A673 (cell line): Measurements from ENCODE around the gene UNC45B.

Source experiments
- CTCF ChIP-seq: fragments of 300-800, 200-600 bp; sonication (generic); conservative IDR thresholded peaks from 2 replicates; pipeline ENCODE4 v1.5.1; 2017; ENCODE audit warnings: low read depth, mild to moderate bottlenecking, antibody characterized with exemption, low read length, moderate library complexity, mixed read lengths
- EZH2 ChIP-seq: fragments of 200-600 bp; sonication (generic); IDR thresholded peaks from 2 replicates; pipeline ENCODE4 v1.6.1; 2017; ENCODE audit warnings: borderline replicate concordance, low read depth, mild to moderate bottlenecking, mixed read lengths, antibody characterized with exemption, low read length; ENCODE audit not compliant: poor library complexity, severe bottlenecking

GRCh38 chr17:35103271-35103670 is 44.3 kb upstream of the UNC45B start:
- TF ChIP-seq CTCF (no peak), EZH2 (no peak)
